ENCODE results near the gene GNAI2. TPM values are rescaled to one million over a fixed set of nuclear protein-coding genes. Genes with fewer than 3 reads are reported as not detected.
A peak's percentile ranks its signal among the peaks of the same experiment; 100 is the strongest.

The GNAI2 gene
- polyA plus RNA-seq, 3 donors: 914 to 1,492 (median 1,165) TPM

DNA sequence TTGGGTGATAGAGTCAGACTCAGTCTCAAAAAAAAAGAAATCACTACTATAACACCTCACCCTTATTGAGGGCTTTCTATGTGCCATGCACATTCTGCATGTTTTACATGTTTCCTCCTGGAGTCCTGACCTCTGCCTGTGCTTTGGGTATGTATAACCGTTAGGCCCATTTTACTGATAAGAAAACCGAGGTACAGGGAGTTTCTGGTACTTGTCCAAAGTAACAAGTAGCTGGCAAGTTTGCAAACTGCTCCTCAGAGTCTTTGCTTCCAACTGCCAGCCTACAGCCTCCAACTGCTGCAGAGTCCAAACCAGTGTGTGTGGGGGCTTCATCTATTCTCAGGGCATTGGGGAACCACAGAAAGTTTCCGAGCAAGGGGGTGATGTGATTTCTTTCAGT is 3.7 kb upstream of the GNAI2 start:
- Mint-ChIP-seq H3K27me3 (ENCODE audit: low read depth in 3 of 3) (peaks cover 0 to 2% (median 2%) of the 10 kb centered on the region in 3 donors), H3K4me1 (peaks cover 75% of the 10 kb centered on the region), H3K27ac (peak overlapping the region in 1 of 7 donors; percentile 70), H3K4me3 (no peak overlapping the region), H3K9me3 (no peaks in the 10 kb centered on the region), H3K36me3 (peaks cover 3 to 9% of the 10 kb centered on the region in 2 donors)
- Histone ChIP-seq H3K9me3 (replicated peaks in 1 of 2; ENCODE audit: control insufficient read depth in 1 of 2, insufficient read depth in 1 of 2, low read length in 2 of 2) (no peaks in the 10 kb centered on the region), H4K20me1 (ENCODE audit: insufficient read depth, low read length) (peaks cover 12% of the 10 kb centered on the region), H3K4me2 (replicated peaks; ENCODE audit: extremely low read depth, low read length, poor library complexity, severe bottlenecking) (no peak overlapping the region), H3K36me3 (replicated peaks in 1 of 2; ENCODE audit: control insufficient read depth in 1 of 2, insufficient read depth in 2 of 2, low read length in 2 of 2) (peaks cover 0 to 3% of the 10 kb centered on the region in 2 donors), H3K79me2 (ENCODE audit: insufficient read depth, low read length) (peaks cover 91% of the 10 kb centered on the region), H2AFZ (ENCODE audit: insufficient read depth, low read depth, low read length, poor library complexity, severe bottlenecking) (no peak overlapping the region), H3K9ac (ENCODE audit: insufficient read depth, low read length, poor library complexity, severe bottlenecking) (no peak overlapping the region), H3K4me1 (ENCODE audit: control insufficient read depth in 1 of 2, insufficient read depth in 2 of 2, low read length in 2 of 2) (peaks cover 79 to 83% of the 10 kb centered on the region in 2 donors), H3K27ac (ENCODE audit: low read depth in 1 of 2, low read length in 2 of 2) (no peak overlapping the region), H3K27me3 (ENCODE audit: control insufficient read depth in 2 of 2, insufficient read depth in 2 of 2, low read length in 2 of 2) (no peaks in the 10 kb centered on the region), H3K4me3 (replicated peaks in 1 of 3; ENCODE audit: low read depth in 2 of 3, low read length in 3 of 3) (no peak overlapping the region)
- no peak for TF ChIP-seq CTCF (IDR thresholded peaks at IDR 0.05)
- no peak for DNase-seq
- intact Hi-C loops (cut with micrococcal nuclease): no loop called here
- 100% methylated on average over 1 of the region's 3 CpGs for WGBS (ENCODE audit: insufficient coverage)

DNA sequence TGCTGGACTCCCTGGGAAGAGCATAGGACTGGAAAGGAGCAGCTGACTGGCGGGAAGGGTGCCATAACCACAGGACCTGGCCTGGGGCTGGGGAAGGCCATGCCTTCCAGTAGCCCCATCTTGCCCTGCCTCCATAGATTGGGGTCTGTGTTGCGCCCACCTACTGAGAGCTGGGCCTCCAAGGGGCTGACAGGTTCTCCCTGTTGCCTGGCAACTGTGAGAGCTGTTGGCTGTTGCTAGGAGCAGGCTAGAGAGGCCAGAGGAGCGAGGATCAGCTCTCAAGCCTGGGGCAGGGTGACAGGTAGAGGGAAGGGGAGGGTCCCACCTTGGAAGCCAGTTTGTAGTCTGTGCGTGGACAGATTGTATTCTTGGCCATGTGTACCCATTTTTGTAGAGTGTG is 2.8 kb upstream of the GNAI2 start:
- Histone ChIP-seq H3K79me2 (ENCODE audit: insufficient read depth, low read length) (peaks cover 92% of the 10 kb centered on the region), H3K9ac (ENCODE audit: insufficient read depth, low read length, poor library complexity, severe bottlenecking) (no peak overlapping the region), H3K4me1 (ENCODE audit: control insufficient read depth in 1 of 2, insufficient read depth in 2 of 2, low read length in 2 of 2) (peaks cover 72 to 76% of the 10 kb centered on the region in 2 donors), H2AFZ (ENCODE audit: insufficient read depth, low read depth, low read length, poor library complexity, severe bottlenecking) (no peak overlapping the region), H3K4me3 (replicated peaks in 1 of 3; ENCODE audit: low read depth in 2 of 3, low read length in 3 of 3) (no peak overlapping the region), H3K9me3 (replicated peaks in 1 of 2; ENCODE audit: control insufficient read depth in 1 of 2, insufficient read depth in 1 of 2, low read length in 2 of 2) (no peaks in the 10 kb centered on the region), H3K27ac (ENCODE audit: low read depth in 1 of 2, low read length in 2 of 2) (peak overlapping the region in 1 of 2 donors; percentile 85), H3K27me3 (ENCODE audit: control insufficient read depth in 2 of 2, insufficient read depth in 2 of 2, low read length in 2 of 2) (no peaks in the 10 kb centered on the region), H3K4me2 (replicated peaks; ENCODE audit: extremely low read depth, low read length, poor library complexity, severe bottlenecking) (peak overlapping the region; percentile 2), H3K36me3 (replicated peaks in 1 of 2; ENCODE audit: control insufficient read depth in 1 of 2, insufficient read depth in 2 of 2, low read length in 2 of 2) (peaks cover 0 to 3% of the 10 kb centered on the region in 2 donors), H4K20me1 (ENCODE audit: insufficient read depth, low read length) (peaks cover 21% of the 10 kb centered on the region)
- intact Hi-C loops (cut with micrococcal nuclease): no loop called here
- no peak for DNase-seq
- H3K4me1 Mint-ChIP-seq: peaks cover 68% of the 10 kb centered on the region
- peak overlapping the region; percentile 80 to 95 (median 85) for H3K27ac Mint-ChIP-seq
- peaks cover 0 to 3% (median 2%) of the 10 kb centered on the region in 3 donors for H3K27me3 Mint-ChIP-seq (ENCODE audit: low read depth in 3 of 3)
- TF ChIP-seq CTCF (IDR thresholded peaks at IDR 0.05): no peak
- H3K4me3 Mint-ChIP-seq: no peak overlapping the region
- H3K36me3 Mint-ChIP-seq: peaks cover 3 to 10% of the 10 kb centered on the region in 2 donors
- no peaks in the 10 kb centered on the region for H3K9me3 Mint-ChIP-seq
- 95% methylated on average over 4 of the region's 4 CpGs for WGBS (ENCODE audit: insufficient coverage)
